ENCODE measurements around the gene FKBP11. TPM values are rescaled to one million over a fixed set of nuclear protein-coding genes. Genes with fewer than 3 reads are reported as not detected.

FKBP11 gene
- total RNA-seq, 1 experiment from 2014 or later, result 18.5 TPM

GRCh38 chr12:48961801-48962200 is 36.5 kb upstream of the FKBP11 start:
- no peak for DNase-seq (ENCODE audit: low read depth, low spot score)
- RAD21 ChIA-PET (ENCODE audit: low non-redundant PET in 1 of 2, low total read pairs in 2 of 2, uncharacterized antibody in 2 of 2, unreplicated experiment in 2 of 2), result no interaction called here
- no peak overlapping the region for H3K4me2 ChIP-seq (ENCODE audit: low read length)
- H3K27me3 ChIP-seq (ENCODE audit: insufficient read depth, low read length), result no peaks in the 10 kb centered on the region
- no peak overlapping the region for H3K27ac ChIP-seq (ENCODE audit: low read depth, low read length)
- H3K9me2 ChIP-seq (ENCODE audit: insufficient read depth), result no peaks in the 10 kb centered on the region
- H3K4me3 ChIP-seq (replicated peaks in 1 of 2; ENCODE audit: low read depth in 1 of 2, low read length in 2 of 2), result no peak overlapping the region
- no peak for ATAC-seq
- TF ChIP-seq ZFX (IDR thresholded peaks at IDR 0.05), result no peak
- no peak for TF ChIP-seq SP1 (IDR thresholded peaks at IDR 0.05; ENCODE audit: low read depth)
- H3K4me1 ChIP-seq (ENCODE audit: control insufficient read depth in 1 of 2, insufficient read depth in 2 of 2, low read length in 2 of 2), result peaks cover 3 to 11% of the 10 kb centered on the region in 2 experiments; a peak in 2 of 4 replicates
- no TSS peak for BruUV-seq (replicated peaks)
- H3K79me2 ChIP-seq (ENCODE audit: insufficient read depth, low read length), result peaks cover 4% of the 10 kb centered on the region; the same call in 1 of the 2 replicates
- H4K20me1 ChIP-seq (ENCODE audit: insufficient read depth), result no peaks in the 10 kb centered on the region
- CTCF ChIA-PET, result no interaction called here
- H3K36me3 ChIP-seq (ENCODE audit: control insufficient read depth in 1 of 2, insufficient read depth in 2 of 2, low read length in 2 of 2), result no peaks in the 10 kb centered on the region
- H3K9me3 ChIP-seq (ENCODE audit: control insufficient read depth in 1 of 2, insufficient read depth in 1 of 2, low read depth in 1 of 2, low read length in 2 of 2), result no peaks in the 10 kb centered on the region
- no peak overlapping the region for H2AFZ ChIP-seq (ENCODE audit: low read depth, low read length, poor library complexity, severe bottlenecking)
- intact Hi-C loops (cut with micrococcal nuclease), result no loop called here
- H3K9ac ChIP-seq (ENCODE audit: low read length), result no peak overlapping the region
- POLR2A ChIA-PET, result no interaction called here

GRCh38 chr12:48961331-48961730 is 36.0 kb upstream of the FKBP11 start:
- intact Hi-C loops (cut with micrococcal nuclease), result no loop called here
- Histone ChIP-seq H3K9ac (ENCODE audit: low read length) (no peak overlapping the region), H2AFZ (ENCODE audit: low read depth, low read length, poor library complexity, severe bottlenecking) (no peak overlapping the region), H3K9me3 (ENCODE audit: control insufficient read depth in 1 of 2, insufficient read depth in 1 of 2, low read depth in 1 of 2, low read length in 2 of 2) (no peaks in the 10 kb centered on the region), H3K4me1 (ENCODE audit: control insufficient read depth in 1 of 2, insufficient read depth in 2 of 2, low read length in 2 of 2) (peaks cover 3 to 11% of the 10 kb centered on the region in 2 experiments; a peak in 2 of 4 replicates), H3K36me3 (ENCODE audit: control insufficient read depth in 1 of 2, insufficient read depth in 2 of 2, low read length in 2 of 2) (no peaks in the 10 kb centered on the region), H3K4me2 (ENCODE audit: low read length) (no peak overlapping the region), H3K4me3 (replicated peaks in 1 of 2; ENCODE audit: low read depth in 1 of 2, low read length in 2 of 2) (no peak overlapping the region), H3K9me2 (ENCODE audit: insufficient read depth) (no peaks in the 10 kb centered on the region), H3K27me3 (ENCODE audit: insufficient read depth, low read length) (no peaks in the 10 kb centered on the region), H4K20me1 (ENCODE audit: insufficient read depth) (no peaks in the 10 kb centered on the region), H3K79me2 (ENCODE audit: insufficient read depth, low read length) (peaks cover 9% of the 10 kb centered on the region), H3K27ac (ENCODE audit: low read depth, low read length) (no peak overlapping the region)
- BruUV-seq (replicated peaks), result no TSS peak
- RAD21 ChIA-PET (ENCODE audit: low non-redundant PET in 1 of 2, low total read pairs in 2 of 2, uncharacterized antibody in 2 of 2, unreplicated experiment in 2 of 2), result no interaction called here
- CTCF ChIA-PET, result no interaction called here
- TF ChIP-seq MAX (IDR thresholded peaks at IDR 0.05) (no peak), CEBPB (IDR thresholded peaks at IDR 0.05; ENCODE audit: low read depth) (no peak), SIN3A (IDR thresholded peaks at IDR 0.05; ENCODE audit: low read depth) (no peak), ZFX (IDR thresholded peaks at IDR 0.05) (no peak), FOSL1 (IDR thresholded peaks at IDR 0.05; ENCODE audit: low read depth) (no peak), CBX3 (IDR thresholded peaks at IDR 0.05; ENCODE audit: low read depth) (no peak), SRF (IDR thresholded peaks at IDR 0.05; ENCODE audit: low read depth) (no peak), ZNF274 (IDR thresholded peaks at IDR 0.05; ENCODE audit: low read depth, low read length) (no peak), JUND (IDR thresholded peaks at IDR 0.05) (no peak), YY1 (IDR thresholded peaks at IDR 0.05; ENCODE audit: extremely low read depth, insufficient replicate concordance, low read depth, low read length) (no peak), EZH2phosphoT487 (IDR thresholded peaks at IDR 0.05; ENCODE audit: borderline replicate concordance) (no peak)
- DNase-seq (ENCODE audit: low read depth, low spot score), result no peak
- POLR2A ChIA-PET, result no interaction called here
- no peak for ATAC-seq
